T-helper 1 cell (primary cell): Measurements from ENCODE around the gene PALM2AKAP2.

ENCODE experiments used
- DNase-seq, 5 donors: peaks; one replicate each; pipeline ENCODE4 v3.0.0-alpha.2; 2012 to 2020
- total RNA-seq, 4 donors: gene quantifications; one replicate each; lab custom pipeline; 2026; lab: John Stamatoyannopoulos, UW

Gene PALM2AKAP2
- total RNA-seq = 16.1 to 46.0 (median 28.5) reads per million in 4 donors

DNA sequence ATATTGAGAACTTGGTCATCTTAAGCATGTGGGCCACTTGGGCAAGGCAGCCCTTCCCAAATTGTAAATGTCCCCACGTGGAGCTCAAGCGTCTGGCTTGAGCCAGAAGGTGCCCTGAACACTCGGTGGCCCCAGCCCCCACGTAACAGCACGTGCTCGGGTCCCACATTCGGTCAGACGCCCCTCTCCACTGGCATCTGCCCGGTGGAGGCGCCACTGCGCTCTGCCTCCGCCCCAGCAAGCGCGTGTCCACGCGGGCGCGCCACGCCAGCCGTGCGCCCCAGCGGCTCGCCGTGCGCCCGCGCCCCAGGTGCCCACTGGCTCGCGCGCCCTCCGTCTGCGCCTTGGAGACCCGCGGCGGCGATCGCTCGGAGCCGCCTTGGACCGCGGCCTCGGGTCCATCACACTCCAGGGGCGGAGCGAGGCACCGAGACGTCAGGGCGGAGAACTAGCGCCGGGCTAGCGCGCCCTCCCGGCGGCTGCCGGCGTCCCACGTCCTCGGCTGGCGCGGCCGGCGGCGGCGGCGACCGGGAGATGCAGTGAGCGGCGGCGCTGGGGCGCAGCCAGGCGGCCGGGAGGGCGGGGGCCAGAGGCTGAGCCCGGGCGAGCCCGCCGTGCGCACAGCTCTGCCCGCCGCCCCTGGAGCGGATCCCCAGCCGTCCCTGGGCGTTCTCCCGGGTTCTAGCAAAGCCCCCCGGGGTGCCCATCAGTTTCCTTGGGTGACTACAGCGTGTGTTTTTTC lies at the start of gene PALM2AKAP2:
Gene PALM2AKAP2, plus strand, starts transcription at position 488 of the 742 bp plus-strand sequence. CDS start 291 bp downstream, outside the sequence.
- no peak for DNase-seq

DNA sequence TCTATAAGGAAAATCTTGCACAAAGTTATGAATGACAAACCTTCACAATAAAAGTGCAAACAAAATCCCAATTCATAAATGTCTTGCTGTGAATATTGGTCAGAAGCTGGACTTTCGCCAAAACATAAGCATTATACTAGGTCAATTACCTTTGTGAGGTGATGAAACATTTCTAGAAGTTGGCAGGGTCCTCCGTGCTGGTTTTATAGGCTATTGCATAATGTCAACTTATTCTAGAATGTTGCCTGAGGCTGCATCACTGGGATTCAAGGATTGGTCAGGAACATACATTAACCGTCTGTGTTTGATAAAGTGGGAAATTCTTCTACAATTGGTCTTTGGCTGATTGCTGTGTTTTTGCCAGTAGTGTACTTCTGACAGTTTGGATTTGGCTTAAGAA lies 49.8 kb upstream of the PALM2AKAP2 start:
- no peak for DNase-seq

DNA sequence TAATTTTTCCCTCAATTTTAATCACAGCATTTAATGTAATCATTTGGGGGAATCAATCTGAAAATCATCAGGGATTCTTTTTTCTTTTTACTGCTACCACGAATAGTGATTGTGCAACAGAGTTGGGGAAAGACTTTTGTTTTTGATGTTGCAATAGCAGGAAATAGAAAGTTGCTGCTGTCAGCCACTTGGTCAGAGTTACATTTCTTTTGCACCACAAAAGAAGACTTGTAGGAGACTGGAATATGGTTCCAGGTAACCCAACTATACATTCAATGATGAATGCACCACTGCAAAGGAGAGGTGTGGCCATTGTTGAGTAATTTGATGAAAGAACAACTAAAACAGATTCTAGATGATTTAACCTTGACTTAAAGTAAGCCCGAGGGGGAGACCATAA lies 46.3 kb upstream of the PALM2AKAP2 start:
- peak in 1 of 5 donors; percentile 41 for DNase-seq

DNA sequence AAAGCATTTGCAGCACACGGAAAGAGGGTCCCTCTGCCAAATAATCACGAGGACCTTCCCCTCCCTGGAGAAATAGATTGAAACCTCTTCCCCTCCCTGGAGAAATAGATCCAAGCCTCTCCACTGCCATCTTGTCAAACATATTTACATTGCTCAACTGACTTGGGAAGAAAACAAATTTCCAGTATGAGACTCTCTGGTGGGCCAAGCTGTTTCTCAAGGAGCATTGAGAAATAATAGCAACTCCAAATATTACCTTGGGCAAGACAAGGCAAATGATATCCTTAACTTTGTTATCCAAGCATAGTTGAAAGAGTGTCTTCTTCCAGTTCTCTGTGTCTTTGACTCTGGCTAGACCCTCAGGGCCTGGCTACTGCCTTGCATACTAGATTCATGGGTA lies 45.2 kb upstream of the PALM2AKAP2 start:
- DNase-seq = no peak

DNA sequence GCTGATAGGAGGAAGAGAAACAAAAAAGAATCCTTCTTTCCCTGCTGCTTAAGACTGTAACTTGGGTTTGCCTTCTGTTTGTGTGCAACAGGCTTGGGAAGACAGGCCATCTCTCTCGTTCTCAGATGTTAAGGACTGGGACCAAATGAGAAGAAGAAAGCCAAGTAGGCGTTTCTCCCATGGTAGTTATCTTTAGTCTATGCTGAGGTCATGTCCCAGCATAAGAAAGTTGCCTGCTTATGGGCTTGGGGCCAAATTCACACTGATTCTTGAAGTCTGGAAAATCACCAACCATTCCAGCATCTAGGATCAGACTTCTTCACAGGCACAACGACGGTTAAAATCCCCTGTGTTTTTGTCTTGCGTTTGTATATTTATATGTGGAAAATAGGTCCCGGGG lies 44.2 kb upstream of the PALM2AKAP2 start:
- no peak for DNase-seq

DNA sequence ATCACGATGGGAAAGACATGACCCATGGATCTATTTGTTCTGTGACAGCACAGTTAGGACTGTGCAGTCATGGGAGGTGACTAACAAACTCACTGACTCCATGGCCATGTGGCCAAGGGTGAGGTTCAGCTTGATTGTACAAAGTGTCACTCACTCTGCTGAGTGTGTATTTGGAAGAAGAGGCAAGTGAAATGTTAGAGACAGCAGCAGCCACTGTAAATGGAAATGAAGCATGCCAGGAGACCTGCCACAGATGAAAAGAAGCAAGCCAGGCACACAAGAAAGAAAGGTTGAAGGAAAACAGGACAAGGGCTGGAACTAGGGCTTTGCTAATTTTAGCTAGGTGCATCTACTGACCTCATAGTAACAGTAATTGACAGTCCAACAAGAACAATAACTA lies 42.7 kb upstream of the PALM2AKAP2 start:
- no peak for DNase-seq

DNA sequence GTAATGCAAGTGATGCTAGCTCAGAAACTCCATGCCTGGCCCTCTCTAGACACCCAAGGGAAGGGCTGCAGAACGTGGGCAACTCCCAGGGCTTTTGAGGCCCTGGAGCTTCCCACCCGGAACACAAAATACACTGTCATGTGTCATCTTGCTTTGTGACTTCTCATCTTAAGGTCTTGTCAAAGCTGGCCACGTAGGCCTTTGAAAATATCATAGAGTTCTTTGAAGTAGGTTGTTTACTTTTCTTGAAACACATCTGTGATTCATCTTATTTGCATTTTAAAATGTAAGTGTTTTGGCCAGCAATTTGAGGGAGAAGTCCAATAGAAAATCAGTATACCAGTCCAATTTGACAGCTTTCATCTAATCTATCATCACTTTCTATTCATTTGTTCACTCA lies 40.2 kb upstream of the PALM2AKAP2 start:
- DNase-seq = no peak

DNA sequence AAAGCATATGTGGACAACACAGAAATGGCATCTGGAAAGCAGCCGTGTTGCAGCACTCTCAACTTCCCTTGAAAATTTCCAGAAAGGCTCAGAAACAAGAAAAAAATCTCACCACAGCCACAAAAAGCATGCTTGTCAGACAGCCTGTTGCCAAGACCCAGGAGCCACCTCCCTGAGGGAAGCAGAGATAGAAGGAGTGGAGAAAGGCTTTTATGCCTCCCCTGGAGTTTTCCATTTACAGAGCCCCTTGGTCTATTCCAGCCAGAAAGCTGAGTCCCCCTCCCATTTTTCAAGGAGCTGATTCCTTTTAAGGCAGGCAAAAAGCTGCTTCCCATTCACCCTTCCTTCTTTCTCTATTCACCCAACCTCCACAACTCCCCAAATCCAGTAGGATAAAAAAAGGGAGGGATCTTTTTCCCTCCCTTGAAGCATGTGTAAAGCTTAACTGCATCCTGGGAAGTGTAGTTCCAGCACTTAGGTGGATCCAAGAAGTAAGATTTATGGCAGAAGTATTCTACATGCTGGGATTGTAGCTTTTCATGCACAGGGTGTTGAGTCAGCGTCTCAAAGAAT lies 37.1 kb upstream of the PALM2AKAP2 start:
- DNase-seq = no peak

DNA sequence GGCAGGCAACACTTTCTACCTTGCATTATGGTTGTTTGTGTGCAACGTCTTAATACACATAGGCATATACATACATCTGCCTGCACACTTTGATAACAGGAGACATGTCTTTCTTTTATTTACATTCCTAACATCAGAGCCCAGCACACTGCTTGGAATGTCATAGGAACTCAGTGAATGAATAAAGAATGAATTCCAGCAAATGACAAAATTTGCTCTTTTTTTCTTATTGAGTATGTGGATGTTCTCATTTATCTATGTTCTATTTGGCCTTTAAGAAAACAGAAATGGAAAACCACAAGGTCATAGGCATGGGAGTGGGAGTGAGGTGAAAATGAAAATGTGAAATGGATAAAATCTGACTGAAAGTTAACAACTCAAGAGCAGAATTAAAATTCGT lies 36.3 kb upstream of the PALM2AKAP2 start:
- no peak for DNase-seq

DNA sequence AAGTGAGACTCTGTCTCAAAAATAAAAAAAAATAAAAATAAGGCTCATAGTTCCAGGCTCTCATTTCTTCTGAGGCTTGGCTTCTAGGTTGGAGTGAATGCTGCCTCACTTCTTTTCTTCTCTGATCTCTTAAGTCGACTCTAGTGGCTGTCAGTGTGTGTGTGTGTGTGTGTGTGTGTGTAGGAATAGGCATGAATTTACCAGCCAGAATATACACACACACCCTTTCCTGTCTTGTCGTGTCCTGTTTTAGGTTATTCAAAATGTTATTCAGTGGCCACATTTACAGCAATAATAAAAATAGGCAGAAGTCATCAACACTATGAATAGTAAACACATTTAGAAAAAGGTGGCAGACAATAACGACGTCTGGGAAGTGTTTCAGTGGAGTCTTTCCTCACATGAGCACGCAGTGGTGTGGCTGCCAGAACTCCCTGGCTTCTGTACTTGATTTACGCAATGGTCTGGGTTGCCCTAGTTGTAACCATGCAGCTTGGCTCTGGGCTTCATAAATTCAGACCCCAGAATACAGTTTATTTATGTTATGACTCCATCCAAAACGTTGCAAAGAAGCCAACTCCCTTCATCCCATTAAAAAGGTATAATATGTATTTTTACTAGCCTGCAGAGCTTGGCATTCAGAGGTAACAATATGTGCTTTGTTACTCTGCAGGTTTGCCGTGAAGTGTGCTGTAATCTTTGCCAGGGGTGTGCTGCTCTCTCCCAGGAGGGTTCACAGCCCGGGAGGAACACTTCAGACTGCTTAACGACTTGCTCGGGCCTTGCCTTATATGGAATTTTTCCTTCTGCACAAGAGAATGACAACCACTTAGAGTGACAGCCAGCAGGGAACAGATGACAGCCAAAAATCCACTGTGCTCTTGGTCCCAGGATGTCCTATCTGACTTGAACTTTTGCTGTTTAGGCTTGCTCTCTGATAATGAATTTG lies 34.4 kb upstream of the PALM2AKAP2 start:
- DNase-seq = no peak

DNA sequence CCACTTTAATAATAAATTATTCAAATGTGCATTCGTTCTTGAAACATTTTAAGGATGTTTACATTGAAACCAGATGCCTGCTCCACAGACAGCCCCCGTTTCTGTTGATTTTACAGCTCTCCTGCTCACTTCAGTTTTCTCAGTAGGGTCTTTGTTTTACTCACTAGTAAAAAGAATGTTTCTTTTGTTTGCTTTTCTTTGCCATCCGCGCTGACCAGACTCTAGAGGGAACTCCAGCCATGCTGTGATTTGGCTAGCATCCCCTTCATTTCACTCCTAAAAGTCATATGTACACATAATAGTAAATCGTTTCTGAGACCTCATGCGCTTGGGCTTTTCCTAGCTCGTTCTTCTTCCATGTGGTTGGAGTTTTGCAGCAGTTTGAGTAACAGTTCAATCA lies 28.7 kb upstream of the PALM2AKAP2 start:
- no peak for DNase-seq

DNA sequence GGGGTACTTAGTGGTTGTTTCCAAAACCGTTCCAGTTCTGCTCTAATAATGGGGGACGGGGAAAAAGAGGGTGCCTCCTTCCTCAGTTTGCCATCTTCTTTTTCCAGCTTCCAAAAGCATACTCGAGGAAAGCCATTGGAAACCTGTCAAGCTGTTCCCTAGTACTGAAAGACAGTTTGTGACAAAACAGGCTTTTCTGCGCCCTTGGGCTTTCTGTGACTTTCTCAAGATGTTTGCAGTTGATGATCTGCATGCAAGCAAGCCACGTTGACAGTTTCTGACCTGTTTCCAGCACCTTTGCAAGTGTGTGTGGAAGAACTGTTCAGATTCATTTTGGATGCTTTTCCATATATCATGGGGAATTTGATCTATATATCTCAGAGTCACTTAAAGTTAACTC lies 26.7 kb upstream of the PALM2AKAP2 start:
- DNase-seq = no peak

DNA sequence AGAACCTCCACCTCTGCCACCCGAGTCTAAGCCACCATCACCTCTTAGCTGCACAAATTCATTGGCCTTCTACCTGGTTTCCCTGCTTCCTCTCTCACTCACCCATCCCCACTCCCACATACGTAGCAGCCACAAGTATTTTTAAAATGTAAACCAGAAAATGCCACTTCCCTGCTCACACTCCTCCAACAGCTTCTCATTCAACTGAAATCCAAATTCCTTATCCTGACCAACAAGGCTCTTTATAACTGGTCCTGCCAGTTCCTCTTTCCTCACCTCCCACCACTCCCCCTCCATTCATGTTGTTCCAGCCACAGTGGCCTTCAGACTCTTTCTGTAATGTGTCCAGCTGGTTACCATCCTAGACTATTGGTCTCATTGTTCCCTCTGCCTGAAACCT lies 25.0 kb upstream of the PALM2AKAP2 start:
- no peak for DNase-seq

DNA sequence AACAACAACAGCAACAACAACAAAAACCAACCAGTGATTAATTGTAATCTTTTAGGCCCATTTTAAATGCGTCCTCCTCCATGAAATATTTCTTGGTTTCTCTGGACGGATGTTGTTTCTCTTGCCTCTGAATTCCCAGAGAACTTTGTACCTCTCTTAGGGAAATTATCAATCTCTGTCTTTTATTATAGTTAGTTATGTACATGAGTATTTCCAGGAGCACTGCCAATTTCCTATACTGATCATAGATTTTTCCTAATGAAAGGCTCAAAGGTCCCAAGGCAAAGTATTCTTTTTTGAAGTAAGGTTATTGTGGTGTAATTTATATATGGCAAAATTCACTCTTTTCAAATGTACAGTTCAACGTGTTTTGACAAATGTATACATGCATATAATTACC lies 20.4 kb upstream of the PALM2AKAP2 start:
- DNase-seq = no peak

DNA sequence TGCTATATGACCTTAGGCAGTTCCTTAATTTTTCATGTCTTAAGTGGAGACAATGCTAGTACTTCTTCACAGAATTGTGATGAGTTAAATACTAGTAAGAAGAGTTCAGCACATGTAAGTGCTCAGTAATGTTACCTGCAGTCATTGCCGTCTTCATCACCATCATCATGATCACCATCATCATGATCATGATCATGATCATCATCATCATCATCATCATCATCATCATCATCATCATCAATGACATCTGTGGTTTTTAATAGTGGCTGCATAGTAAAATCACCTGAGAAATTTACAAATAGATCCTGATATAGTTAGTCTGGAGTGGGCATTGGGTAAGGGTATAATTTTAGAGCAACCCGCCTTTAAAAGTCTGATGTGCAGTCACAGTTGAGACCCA lies 14.7 kb upstream of the PALM2AKAP2 start:
- no peak for DNase-seq

DNA sequence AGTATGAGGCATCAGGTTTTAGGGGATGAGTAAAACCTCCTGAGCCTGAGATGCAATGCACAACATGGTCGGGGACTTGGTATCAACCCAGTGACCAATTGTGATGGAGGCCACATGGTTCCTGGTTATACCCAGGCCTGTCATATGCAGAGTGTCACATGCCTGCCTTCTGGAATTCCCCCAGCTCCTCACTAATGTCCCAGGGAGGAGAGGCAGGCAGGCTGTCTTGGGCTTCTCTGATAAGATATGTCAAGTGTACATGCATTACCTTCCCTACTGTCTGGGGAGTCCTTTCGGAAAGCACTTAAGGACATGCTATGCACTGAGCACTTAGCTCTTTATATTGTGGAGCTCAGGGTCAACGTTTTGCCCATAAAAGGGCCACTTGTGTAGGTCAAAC lies 14.2 kb upstream of the PALM2AKAP2 start:
- no peak for DNase-seq

DNA sequence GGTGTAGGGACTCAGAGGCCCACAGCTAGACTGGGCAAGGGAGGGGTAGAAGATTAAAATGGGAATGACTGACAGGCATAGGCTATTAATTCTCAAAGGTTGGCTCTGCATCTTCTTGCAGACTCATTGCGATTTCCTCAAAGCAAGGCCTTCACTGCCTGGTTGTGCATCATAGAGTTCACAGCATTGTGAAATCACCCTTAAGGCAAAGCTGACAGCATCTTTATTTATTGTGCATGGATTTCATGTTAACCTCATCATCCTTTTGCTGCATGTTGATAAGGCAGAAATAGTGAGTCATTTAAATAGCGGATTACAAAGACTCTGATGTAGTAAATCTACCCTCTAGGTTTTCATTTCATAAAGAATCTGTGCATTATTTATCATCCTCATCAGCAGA lies 13.6 kb upstream of the PALM2AKAP2 start:
- DNase-seq = no peak

DNA sequence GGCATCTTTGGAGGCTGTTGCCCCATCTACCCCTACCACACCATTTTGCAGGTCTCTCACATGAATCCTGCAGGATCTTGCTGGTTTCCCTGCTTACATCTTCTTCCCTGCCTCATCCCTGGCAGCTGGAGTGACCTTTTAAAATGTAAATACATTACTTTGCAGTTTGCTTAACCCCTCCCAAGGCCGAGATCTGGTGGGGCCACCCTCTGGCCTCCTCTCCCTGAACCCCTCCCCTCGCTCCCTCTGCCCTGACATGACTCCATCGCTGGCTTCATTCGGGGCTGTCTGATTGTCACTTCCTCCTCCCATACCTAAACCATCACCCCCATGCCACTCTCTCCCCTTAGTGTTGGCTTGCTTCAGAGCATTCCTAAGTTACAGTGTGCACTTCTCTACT lies 12.6 kb upstream of the PALM2AKAP2 start:
- no peak for DNase-seq

DNA sequence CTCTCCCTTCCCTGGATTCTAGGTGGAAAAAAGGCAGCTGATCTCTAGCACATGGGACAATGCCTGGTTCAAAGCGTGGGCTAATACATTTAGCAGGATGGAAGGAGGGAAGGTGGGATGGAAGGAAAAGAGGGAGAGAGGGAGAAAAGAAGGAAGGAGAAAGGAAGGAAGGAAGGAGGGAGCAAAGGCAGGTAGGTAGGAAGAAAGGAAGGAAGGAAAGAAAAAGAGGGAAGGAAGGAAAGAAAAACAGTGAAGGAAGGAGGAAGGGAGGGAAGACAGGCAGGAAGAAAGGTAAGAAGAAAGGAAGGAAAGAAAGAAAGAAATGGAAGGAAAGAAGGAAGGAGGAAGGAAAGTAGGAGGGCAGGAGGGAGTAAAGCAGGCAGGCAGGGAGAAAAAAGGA lies 12.2 kb upstream of the PALM2AKAP2 start:
- DNase-seq = no peak

DNA sequence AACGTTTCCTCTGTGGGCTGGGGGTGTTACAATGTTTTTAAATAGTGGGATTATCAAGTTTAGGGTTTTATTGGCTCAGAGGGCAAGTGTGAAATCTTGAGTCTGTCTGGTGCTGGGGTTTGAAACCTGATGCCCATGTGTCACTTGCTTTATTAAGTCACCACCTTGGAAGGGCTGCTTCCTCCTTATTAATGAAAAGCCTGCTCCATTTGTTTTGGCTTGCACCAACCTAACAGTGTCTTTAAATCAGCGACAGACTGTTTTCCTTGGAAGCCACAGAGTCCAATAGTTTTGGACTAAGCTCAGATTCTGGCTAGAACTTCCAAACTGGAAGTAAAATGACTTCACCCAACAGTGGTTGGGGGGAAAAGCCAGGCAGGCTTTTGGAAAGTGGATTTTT lies 10.7 kb upstream of the PALM2AKAP2 start:
- DNase-seq = no peak

DNA sequence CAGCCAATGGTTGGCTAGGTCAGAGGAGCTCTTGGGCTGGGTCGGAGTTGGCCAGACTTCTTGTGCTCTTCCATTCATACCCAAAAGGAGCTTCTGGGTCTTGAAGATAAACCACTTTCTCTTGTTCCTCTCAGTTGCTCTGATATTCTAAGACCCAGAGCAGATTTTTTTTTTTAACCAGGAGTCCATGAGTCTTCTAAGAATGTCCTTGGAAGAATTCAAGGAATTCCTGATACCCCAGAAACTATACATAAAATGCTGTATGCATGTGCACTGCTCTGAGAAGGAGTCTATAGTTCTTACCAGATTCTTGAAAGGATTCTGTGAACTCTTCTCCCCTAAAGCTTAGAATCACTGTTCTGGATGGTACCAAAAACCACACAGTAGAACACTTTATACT lies 9.9 kb upstream of the PALM2AKAP2 start:
- DNase-seq = no peak

DNA sequence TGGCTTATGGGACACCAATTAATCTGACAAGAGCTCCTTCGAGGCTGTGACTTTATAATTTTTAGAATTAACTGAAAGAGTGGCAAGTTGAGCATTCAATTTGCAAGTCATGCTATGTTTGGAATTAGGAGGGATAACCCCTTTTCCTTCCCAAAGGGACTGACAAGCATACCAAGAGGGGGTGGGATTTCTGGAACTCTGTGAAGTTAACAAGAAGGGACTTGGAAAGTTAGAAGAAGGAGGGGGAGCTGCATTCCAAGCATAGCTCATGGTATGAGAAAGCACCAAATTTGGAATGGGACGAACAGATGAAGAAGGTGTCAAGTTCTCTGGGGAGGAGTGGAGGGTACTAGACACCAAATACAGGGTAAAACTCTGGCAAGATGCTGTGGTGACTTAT lies 8.9 kb upstream of the PALM2AKAP2 start:
- DNase-seq = no peak

DNA sequence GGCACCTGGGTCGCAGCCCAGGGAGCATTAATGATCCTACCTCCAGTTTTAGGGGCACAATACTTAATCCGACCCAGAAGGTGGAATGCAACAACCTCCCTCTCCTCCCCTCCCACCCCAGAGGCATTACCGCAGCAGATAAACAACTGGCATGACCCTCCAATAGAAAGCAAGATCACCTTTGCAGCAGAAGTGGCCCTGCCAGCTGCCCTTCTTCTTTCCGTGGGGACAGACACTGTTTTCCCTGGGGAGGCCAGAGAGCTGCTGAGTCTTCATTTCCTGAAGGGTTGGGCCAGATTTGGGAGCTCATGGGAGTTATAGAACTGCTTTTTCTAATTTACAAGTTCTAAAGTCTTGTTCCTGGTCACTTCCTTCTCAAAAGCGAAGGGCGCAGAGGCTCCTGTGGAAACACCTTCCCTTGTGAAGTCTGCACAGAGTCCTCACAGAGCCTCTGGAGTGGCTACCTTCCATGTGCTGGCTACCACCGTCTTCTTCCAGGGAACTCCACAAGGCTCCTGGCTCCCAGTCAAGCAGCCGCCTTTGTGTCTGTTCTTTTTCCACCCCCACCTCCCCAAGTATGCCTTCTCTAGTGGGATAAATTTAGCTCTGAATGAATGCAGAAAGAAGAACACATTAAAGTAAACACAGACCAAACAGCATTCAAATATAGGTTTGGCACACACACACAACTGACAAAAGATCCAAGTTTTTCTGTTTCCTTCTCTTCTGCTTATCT lies 8.0 kb upstream of the PALM2AKAP2 start:
- DNase-seq = no peak
